ENCODE measurements around the gene ENOX1. TPM values are rescaled to one million over a fixed set of nuclear protein-coding genes. Genes with fewer than 3 reads are reported as not detected.

The ENOX1 gene
- total and polyA plus RNA-seq, 2 of the 8 experiments (the other 6 are each of a cell fraction or from before 2014, with no cell fraction given): 0.23 to 0.37 TPM

- Histone ChIP-seq H3K4me2 (ENCODE audit: insufficient read depth in 1 of 2, low read depth in 2 of 2, low read length in 2 of 2) (no peak overlapping the region), H3K4ac (replicated peaks; ENCODE audit: insufficient read length, low read depth, low read length) (no peak overlapping the region), H3K23me2 (ENCODE audit: low read depth, low read length) (no peaks in the 10 kb centered on the region; the same call in 1 of the 2 replicates), H3K27ac (ENCODE audit: low read depth, low read length) (no peak overlapping the region), H3K4me1 (replicated peaks in 1 of 4; ENCODE audit: control insufficient read depth in 3 of 4, insufficient read depth in 4 of 4, low read length in 3 of 4) (no peaks in the 10 kb centered on the region), H2AFZ (ENCODE audit: low read length) (no peak overlapping the region), H2BK5ac (ENCODE audit: low read depth, low read length) (no peak overlapping the region), H3K14ac (ENCODE audit: insufficient read length) (no peak overlapping the region), H2BK20ac (ENCODE audit: low read length) (no peak overlapping the region), H3K9ac (replicated peaks in 1 of 4; ENCODE audit: extremely low read depth in 1 of 4, low read depth in 3 of 4, low read length in 3 of 4) (no peak overlapping the region), H2AK5ac (ENCODE audit: low read depth, low read length) (no peak overlapping the region), H3K9me3 (ENCODE audit: insufficient read depth in 2 of 2, low read depth in 1 of 2, low read length in 1 of 2) (no peaks in the 10 kb centered on the region), H4K20me1 (replicated peaks in 1 of 2; ENCODE audit: control insufficient read depth in 1 of 2, insufficient read depth in 2 of 2, low read length in 2 of 2) (no peaks in the 10 kb centered on the region), H2BK120ac (replicated peaks; ENCODE audit: low read depth, low read length) (no peak overlapping the region), H2BK12ac (ENCODE audit: low read depth, low read length) (no peak overlapping the region), H3K18ac (ENCODE audit: extremely low read depth, low read length) (no peak overlapping the region), H3K79me2 (ENCODE audit: control insufficient read depth in 1 of 2, insufficient read depth in 2 of 2, low read length in 2 of 2) (no peaks in the 10 kb centered on the region), H3K27me3 (replicated peaks in 1 of 4; ENCODE audit: control insufficient read depth in 3 of 4, extremely low read depth in 1 of 4, insufficient read depth in 3 of 4, low read length in 3 of 4) (no peaks in the 10 kb centered on the region), H4K8ac (ENCODE audit: extremely low read depth, insufficient read depth, low read length) (no peak overlapping the region), H2BK15ac (ENCODE audit: low read length) (no peak overlapping the region), H3K4me3 (ENCODE audit: extremely low read depth in 1 of 4, insufficient read depth in 2 of 4, low read depth in 3 of 4, low read length in 4 of 4) (no peak overlapping the region), H3K23ac (ENCODE audit: insufficient read length) (no peak overlapping the region), H3K56ac (replicated peaks; ENCODE audit: insufficient read length, low read depth, low read length) (no peak overlapping the region), H4K5ac (ENCODE audit: insufficient read length, low read depth, low read length) (no peak overlapping the region), H3K36me3 (ENCODE audit: control insufficient read depth in 2 of 4, insufficient read depth in 4 of 4, low read length in 3 of 4) (no peaks in the 10 kb centered on the region), H3K79me1 (ENCODE audit: low read depth, low read length) (no peaks in the 10 kb centered on the region), H4K91ac (replicated peaks; ENCODE audit: insufficient read length, low read length) (no peak overlapping the region)
- DNase-seq (ENCODE audit: low read depth in 1 of 2, low spot score in 2 of 2): no peak
- FAIRE-seq: no peak
- ChIA-PET POLR2A (ENCODE audit: partially characterized antibody) (no interaction called here), CTCF (ENCODE audit: partially characterized antibody) (no interaction called here)
- WGBS, 2 experiments (ENCODE audit: extremely low coverage in 1 of 2, insufficient coverage in 1 of 2, insufficient read length in 1 of 2, insufficient replicate concordance in 2 of 2, low coverage in 1 of 2, low lambda C conversion rate in 2 of 2, missing lambda C conversion rate in 1 of 2): 96% methylated on average over 4 of the region's 4 CpGs; no CpG with 5 or more reads in 1 of the 2 experiments
- TF ChIP-seq NANOG (IDR thresholded peaks at IDR 0.05; ENCODE audit: insufficient read depth, low read depth, low read length, poor library complexity, severe bottlenecking) (no peak), GABPA (IDR thresholded peaks at IDR 0.05; ENCODE audit: borderline replicate concordance, insufficient read depth, low read length) (no peak)
These were observed 206.5 kb downstream of the ENOX1 start for GRCh38 chr13:43580280-43580679.

Data from H1 (cell line).